H9 (cell line): ENCODE measurements around the gene LINC01488. TPM values are rescaled to one million over a fixed set of nuclear protein-coding genes. Genes with fewer than 3 reads are reported as not detected.

Experiments
- DNase-seq: peaks from one replicate; pipeline ENCODE4 v3.0.0-alpha.2; 2017
- H2AFZ ChIP-seq: one replicate; pipeline ENCODE4 v1.6.1; 2013; ENCODE audit warnings: mild to moderate bottlenecking, low read length, control low read depth, moderate library complexity
- H2AK5ac ChIP-seq: 2 replicates; pipeline ENCODE4 v1.6.1; 2013; ENCODE audit warnings: low read length, control low read depth, mixed read lengths; ENCODE audit not compliant: insufficient read length
- H2BK120ac ChIP-seq: one replicate; pipeline ENCODE4 v1.6.1; 2013; ENCODE audit warnings: low read depth, mild to moderate bottlenecking, low read length, control low read depth, inconsistent platforms; ENCODE audit not compliant: poor library complexity, severe bottlenecking
- H2BK12ac ChIP-seq: 2 replicates; pipeline ENCODE4 v1.6.1; 2013; ENCODE audit warnings: low read length, control low read depth, mixed read lengths, low read depth; ENCODE audit not compliant: insufficient read length
- H2BK15ac ChIP-seq: 2 replicates; pipeline ENCODE4 v1.6.1; 2013; ENCODE audit warnings: low read depth, low read length, control low read depth
- H2BK20ac ChIP-seq: one replicate; pipeline ENCODE4 v1.6.1; 2013; ENCODE audit warnings: low read depth, mild to moderate bottlenecking, low read length, control low read depth, inconsistent platforms; ENCODE audit not compliant: poor library complexity, severe bottlenecking
- H2BK5ac ChIP-seq: 2 replicates; pipeline ENCODE4 v1.6.1; 2013; ENCODE audit warnings: low read length, control low read depth, mixed read lengths; ENCODE audit not compliant: insufficient read length
- H3K14ac ChIP-seq: 2 replicates; pipeline ENCODE4 v1.6.1; 2013; ENCODE audit warnings: low read length, control low read depth; ENCODE audit not compliant: insufficient read depth
- H3K18ac ChIP-seq: 2 replicates; pipeline ENCODE4 v1.6.1; 2013; ENCODE audit warnings: low read depth, mild to moderate bottlenecking, mixed read lengths, low read length, control low read depth; ENCODE audit not compliant: insufficient read length
- H3K23ac ChIP-seq: 2 replicates; pipeline ENCODE4 v1.6.1; 2013; ENCODE audit warnings: low read length, control low read depth, mixed read lengths, low read depth; ENCODE audit not compliant: insufficient read length
- H3K23me2 ChIP-seq: 2 replicates; pipeline ENCODE4 v1.6.1; 2013; ENCODE audit warnings: low read depth, mild to moderate bottlenecking, mixed read lengths, low read length, control low read depth; ENCODE audit not compliant: insufficient read length, poor library complexity, severe bottlenecking
- H3K27ac ChIP-seq: 2 replicates; pipeline ENCODE4 v1.5.1; 2013; ENCODE audit warnings: low read length, control low read depth, mixed read lengths, low read depth; ENCODE audit not compliant: insufficient read length
- H3K27me3 ChIP-seq: 2 replicates; pipeline ENCODE4 v1.6.1; 2013; ENCODE audit warnings: low read length, control low read depth, inconsistent platforms; ENCODE audit not compliant: insufficient read depth
- H3K4ac ChIP-seq: 2 replicates; pipeline ENCODE4 v1.6.1; 2013; ENCODE audit warnings: low read depth, mild to moderate bottlenecking, control low read depth, inconsistent platforms, low read length, moderate library complexity
- H3K4me1 ChIP-seq: 2 replicates; pipeline ENCODE4 v1.6.1; 2013; ENCODE audit warnings: low read length, control low read depth, inconsistent platforms; ENCODE audit not compliant: insufficient read depth
- H3K4me2 ChIP-seq: 2 replicates; pipeline ENCODE4 v1.6.1; 2013; ENCODE audit warnings: low read length, control low read depth, mixed read lengths; ENCODE audit not compliant: insufficient read length, insufficient read depth
- H3K56ac ChIP-seq: 2 replicates; pipeline ENCODE4 v1.6.1; 2013; ENCODE audit warnings: low read depth, mild to moderate bottlenecking, mixed read lengths, low read length, control low read depth; ENCODE audit not compliant: insufficient read length
- H3K79me1 ChIP-seq: 2 replicates; pipeline ENCODE4 v1.6.1; 2013; ENCODE audit warnings: low read depth, mild to moderate bottlenecking, moderate library complexity, low read length, control low read depth, inconsistent platforms; ENCODE audit not compliant: insufficient read depth, poor library complexity, severe bottlenecking
- H3K79me2 ChIP-seq: 2 replicates; pipeline ENCODE4 v1.6.1; 2013; ENCODE audit warnings: low read length, control low read depth, inconsistent platforms; ENCODE audit not compliant: insufficient read depth
- H3K9ac ChIP-seq: 2 replicates; pipeline ENCODE4 v1.6.1; 2013; ENCODE audit warnings: low read length, control low read depth, mixed read lengths; ENCODE audit not compliant: insufficient read length; ENCODE audit errors: extremely low read depth
- H3K9me3 ChIP-seq: one replicate; pipeline ENCODE4 v1.6.1; 2013; ENCODE audit warnings: low read depth, low read length, inconsistent platforms; ENCODE audit not compliant: control insufficient read depth
- H3T11ph ChIP-seq: one replicate; pipeline ENCODE4 v1.6.1; 2013; ENCODE audit warnings: mild to moderate bottlenecking, low read length, control low read depth, inconsistent platforms
- H4K20me1 ChIP-seq: one replicate; pipeline ENCODE4 v1.6.1; 2013; ENCODE audit not compliant: control insufficient read depth, insufficient read length, insufficient read depth
- H4K5ac ChIP-seq: 2 replicates; pipeline ENCODE4 v1.6.1; 2013; ENCODE audit warnings: low read depth, mild to moderate bottlenecking, mixed read lengths, low read length, control low read depth; ENCODE audit not compliant: insufficient read length
- H4K8ac ChIP-seq: replicated peaks from 2 replicates; pipeline ENCODE4 v1.6.1; 2013; ENCODE audit warnings: low read length, control low read depth, mixed read lengths, low read depth; ENCODE audit not compliant: insufficient read length
- H4K91ac ChIP-seq: 2 replicates; pipeline ENCODE4 v1.6.1; 2013; ENCODE audit warnings: low read depth, mild to moderate bottlenecking, moderate library complexity, mixed read lengths, low read length, control low read depth; ENCODE audit not compliant: insufficient read length
- H3K27ac Mint-ChIP-seq, 3 experiments: 2 replicates in 2 of 3; 3 replicates in 1 of 3; pipeline ENCODE4 v1.8.0; 2020 to 2021; ENCODE audit warnings: mixed read lengths in 3 of 3, mild to moderate bottlenecking in 1 of 3, moderate library complexity in 1 of 3
- H3K27me3 Mint-ChIP-seq: 2 replicates; pipeline ENCODE4 v1.8.0; 2021; ENCODE audit warnings: low read depth, mild to moderate bottlenecking, moderate library complexity, mixed read lengths
- H3K36me3 Mint-ChIP-seq, 3 experiments: 2 replicates in 2 of 3; 3 replicates in 1 of 3; pipeline ENCODE4 v1.8.0; 2020 to 2021; ENCODE audit warnings: low read depth in 3 of 3, mixed read lengths in 3 of 3; ENCODE audit not compliant: insufficient read depth in 1 of 3
- H3K4me1 Mint-ChIP-seq, 2 experiments: 2 replicates each; pipeline ENCODE4 v1.8.0; 2020; ENCODE audit warnings: mixed read lengths in 2 of 2
- H3K4me3 Mint-ChIP-seq, 2 experiments: 2 replicates in 1 of 2; 3 replicates in 1 of 2; pipeline ENCODE4 v1.8.0; 2020 to 2021; ENCODE audit warnings: mild to moderate bottlenecking in 2 of 2, mixed read lengths in 2 of 2, moderate library complexity in 1 of 2
- H3K9me3 Mint-ChIP-seq, 2 experiments: 2 replicates in 1 of 2; 3 replicates in 1 of 2; pipeline ENCODE4 v1.8.0; 2020; ENCODE audit warnings: mild to moderate bottlenecking in 2 of 2, mixed read lengths in 2 of 2, moderate library complexity in 1 of 2
- WGBS: extraction: QIAGEN DNeasy Blood & Tissue Kit; methylation state at CpG from one replicate; pipeline ENCODE4 v1.1.7; 2013; ENCODE audit warnings: missing lambda C conversion rate, low lambda C conversion rate, mixed read lengths; ENCODE audit not compliant: insufficient read length; ENCODE audit errors: extremely low coverage; 5-methylcytosine and 5-hydroxymethylcytosine counted together
- total RNA-seq: library from RNA; stranded (reverse); gene quantifications from 2 replicates; pipeline ENCODE4 v1.2.1, GENCODE V29; 2021
- TF ChIP-seq, protein P1 (sequence below): fragments of 200-600 bp; sonication (generic); conservative IDR thresholded peaks from 3 replicates; pipeline ENCODE4 v1.8.0; 2021; ENCODE audit warnings: antibody characterized with exemption, mild to moderate bottlenecking

LINC01488 gene
- total RNA-seq, 1 experiment from 2014 or later: not detected

DNA sequence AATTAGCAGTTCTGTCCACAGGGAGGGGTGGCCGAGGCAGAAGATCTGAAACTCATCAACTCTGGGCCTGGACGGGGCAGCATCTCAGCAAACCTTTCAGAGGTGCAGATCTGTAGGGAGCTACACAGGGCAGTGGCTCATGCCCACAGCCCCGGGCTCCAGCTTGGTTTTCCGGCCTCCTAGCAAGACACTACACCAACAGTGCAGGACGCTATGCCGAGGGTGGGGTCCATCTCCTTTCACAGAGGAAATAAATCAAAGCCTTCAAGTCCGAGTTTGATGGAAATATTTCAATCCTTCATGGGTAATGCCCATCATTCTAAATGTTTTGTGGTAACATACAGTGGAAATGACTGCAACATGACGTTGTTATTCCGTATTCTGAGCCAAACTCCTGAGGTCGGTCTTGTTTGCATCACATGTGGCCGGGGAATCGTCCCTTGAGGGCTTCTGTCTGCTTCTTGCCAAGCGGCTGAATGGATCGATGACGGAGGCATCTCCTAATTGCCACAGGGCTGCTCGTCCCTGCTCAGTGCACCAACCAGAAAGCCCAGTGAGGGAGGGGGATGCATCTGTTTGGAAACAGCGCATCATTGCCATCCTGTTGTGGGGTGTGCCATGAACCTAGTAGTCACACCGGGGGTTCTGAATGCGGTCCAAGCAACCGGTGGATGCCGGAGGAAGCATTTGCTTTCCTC, 30.0 kb downstream of the LINC01488 start:
- Histone ChIP-seq H2BK15ac (no peak overlapping the region), H3K4me2 (no peak overlapping the region), H3K18ac (no peak overlapping the region), H2AK5ac (no peak overlapping the region), H3K14ac (no peak overlapping the region), H3K79me1 (no peaks in the 10 kb centered on the region), H3K4me1 (no peaks in the 10 kb centered on the region), H3K27me3 (no peaks in the 10 kb centered on the region), H4K91ac (no peak overlapping the region), H3K23me2 (no peaks in the 10 kb centered on the region), H4K5ac (no peak overlapping the region), H3K27ac (no peak overlapping the region), H2BK5ac (no peak overlapping the region), H2BK20ac (no peak overlapping the region), H3K56ac (no peak overlapping the region), H3K23ac (no peak overlapping the region), H3K9ac (no peak overlapping the region), H3K79me2 (no peaks in the 10 kb centered on the region), H2BK12ac (no peak overlapping the region), H3T11ph (no peak overlapping the region), H4K20me1 (no peaks in the 10 kb centered on the region), H3K9me3 (no peaks in the 10 kb centered on the region), H4K8ac (no peak overlapping the region), H3K4ac (no peak overlapping the region), H2AFZ (no peak overlapping the region), H2BK120ac (no peak overlapping the region)
- TF ChIP-seq, protein P1, sequence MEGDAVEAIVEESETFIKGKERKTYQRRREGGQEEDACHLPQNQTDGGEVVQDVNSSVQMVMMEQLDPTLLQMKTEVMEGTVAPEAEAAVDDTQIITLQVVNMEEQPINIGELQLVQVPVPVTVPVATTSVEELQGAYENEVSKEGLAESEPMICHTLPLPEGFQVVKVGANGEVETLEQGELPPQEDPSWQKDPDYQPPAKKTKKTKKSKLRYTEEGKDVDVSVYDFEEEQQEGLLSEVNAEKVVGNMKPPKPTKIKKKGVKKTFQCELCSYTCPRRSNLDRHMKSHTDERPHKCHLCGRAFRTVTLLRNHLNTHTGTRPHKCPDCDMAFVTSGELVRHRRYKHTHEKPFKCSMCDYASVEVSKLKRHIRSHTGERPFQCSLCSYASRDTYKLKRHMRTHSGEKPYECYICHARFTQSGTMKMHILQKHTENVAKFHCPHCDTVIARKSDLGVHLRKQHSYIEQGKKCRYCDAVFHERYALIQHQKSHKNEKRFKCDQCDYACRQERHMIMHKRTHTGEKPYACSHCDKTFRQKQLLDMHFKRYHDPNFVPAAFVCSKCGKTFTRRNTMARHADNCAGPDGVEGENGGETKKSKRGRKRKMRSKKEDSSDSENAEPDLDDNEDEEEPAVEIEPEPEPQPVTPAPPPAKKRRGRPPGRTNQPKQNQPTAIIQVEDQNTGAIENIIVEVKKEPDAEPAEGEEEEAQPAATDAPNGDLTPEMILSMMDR: no peak
- Mint-ChIP-seq H3K27ac (no peak overlapping the region), H3K4me1 (peaks cover 2 to 4% of the 10 kb centered on the region in 2 experiments; a peak in 3 of 4 replicates), H3K9me3 (peaks cover 10 to 11% of the 10 kb centered on the region in 2 experiments; a peak in 3 of 5 replicates), H3K27me3 (peaks cover 17% of the 10 kb centered on the region), H3K36me3 (peaks cover 0 to 10% (median 7%) of the 10 kb centered on the region in 3 experiments; a peak in 5 of 7 replicates), H3K4me3 (no peak overlapping the region)
- WGBS: no CpG with 5 or more reads among the region's 21 CpGs
- DNase-seq: no peak
